ENCODE results near the gene PAIP1.

Gene PAIP1

DNA sequence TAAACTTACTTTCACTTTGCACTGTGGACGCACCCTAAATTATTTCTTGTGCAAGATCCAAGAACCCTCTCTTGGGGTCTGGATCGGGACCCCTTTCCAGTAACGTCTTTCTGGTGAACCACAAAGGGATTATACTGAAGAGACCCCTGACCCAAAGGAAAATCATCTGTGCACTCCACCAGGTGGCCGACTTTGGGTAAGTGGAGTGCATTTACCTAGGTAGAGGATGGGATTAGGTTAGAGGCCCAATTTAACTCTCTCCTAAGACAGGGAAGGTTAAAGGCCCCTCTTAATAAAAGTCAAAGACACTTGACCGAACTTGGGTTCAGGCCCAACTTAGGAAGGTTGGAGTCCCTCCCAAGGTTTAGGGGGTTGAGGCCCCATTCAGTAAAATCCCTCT, 8.2 kb upstream of the PAIP1 start:
- Histone ChIP-seq H4K20me1 (ENCODE audit: insufficient read depth, low read length, poor library complexity, severe bottlenecking) (no peaks in the 10 kb centered on the region), H3K9me3 (ENCODE audit: insufficient read depth, low read depth, low read length) (no peaks in the 10 kb centered on the region), H3K36me3 (ENCODE audit: insufficient read depth, low read length) (no peaks in the 10 kb centered on the region), H3K9me2 (replicated peaks; ENCODE audit: low read depth, low read length) (no peaks in the 10 kb centered on the region), H3F3A (ENCODE audit: low read depth) (no peaks in the 10 kb centered on the region), H2AFZ (ENCODE audit: low read length) (no peak overlapping the region), H3K9ac (ENCODE audit: low read depth, low read length, poor library complexity, severe bottlenecking) (no peak overlapping the region), H3K79me2 (ENCODE audit: insufficient read depth, low read length) (no peaks in the 10 kb centered on the region), H3K4me3 (ENCODE audit: low read length, poor library complexity, severe bottlenecking) (no peak overlapping the region), H3K4me1 (ENCODE audit: insufficient read depth, low read length, poor library complexity, severe bottlenecking) (peaks cover 2% of the 10 kb centered on the region), H3K27me3 (ENCODE audit: insufficient read depth, low read length, poor library complexity, severe bottlenecking) (no peaks in the 10 kb centered on the region), H3K4me2 (ENCODE audit: low read depth, low read length, poor library complexity, severe bottlenecking) (no peak overlapping the region)
- TF ChIP-seq, protein P1, sequence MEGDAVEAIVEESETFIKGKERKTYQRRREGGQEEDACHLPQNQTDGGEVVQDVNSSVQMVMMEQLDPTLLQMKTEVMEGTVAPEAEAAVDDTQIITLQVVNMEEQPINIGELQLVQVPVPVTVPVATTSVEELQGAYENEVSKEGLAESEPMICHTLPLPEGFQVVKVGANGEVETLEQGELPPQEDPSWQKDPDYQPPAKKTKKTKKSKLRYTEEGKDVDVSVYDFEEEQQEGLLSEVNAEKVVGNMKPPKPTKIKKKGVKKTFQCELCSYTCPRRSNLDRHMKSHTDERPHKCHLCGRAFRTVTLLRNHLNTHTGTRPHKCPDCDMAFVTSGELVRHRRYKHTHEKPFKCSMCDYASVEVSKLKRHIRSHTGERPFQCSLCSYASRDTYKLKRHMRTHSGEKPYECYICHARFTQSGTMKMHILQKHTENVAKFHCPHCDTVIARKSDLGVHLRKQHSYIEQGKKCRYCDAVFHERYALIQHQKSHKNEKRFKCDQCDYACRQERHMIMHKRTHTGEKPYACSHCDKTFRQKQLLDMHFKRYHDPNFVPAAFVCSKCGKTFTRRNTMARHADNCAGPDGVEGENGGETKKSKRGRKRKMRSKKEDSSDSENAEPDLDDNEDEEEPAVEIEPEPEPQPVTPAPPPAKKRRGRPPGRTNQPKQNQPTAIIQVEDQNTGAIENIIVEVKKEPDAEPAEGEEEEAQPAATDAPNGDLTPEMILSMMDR (conservative IDR thresholded peaks at IDR 0.05; ENCODE audit: low read length), result no peak
- TF ChIP-seq EZH2phosphoT487 (IDR thresholded peaks at IDR 0.05; ENCODE audit: borderline replicate concordance), result no peak

DNA sequence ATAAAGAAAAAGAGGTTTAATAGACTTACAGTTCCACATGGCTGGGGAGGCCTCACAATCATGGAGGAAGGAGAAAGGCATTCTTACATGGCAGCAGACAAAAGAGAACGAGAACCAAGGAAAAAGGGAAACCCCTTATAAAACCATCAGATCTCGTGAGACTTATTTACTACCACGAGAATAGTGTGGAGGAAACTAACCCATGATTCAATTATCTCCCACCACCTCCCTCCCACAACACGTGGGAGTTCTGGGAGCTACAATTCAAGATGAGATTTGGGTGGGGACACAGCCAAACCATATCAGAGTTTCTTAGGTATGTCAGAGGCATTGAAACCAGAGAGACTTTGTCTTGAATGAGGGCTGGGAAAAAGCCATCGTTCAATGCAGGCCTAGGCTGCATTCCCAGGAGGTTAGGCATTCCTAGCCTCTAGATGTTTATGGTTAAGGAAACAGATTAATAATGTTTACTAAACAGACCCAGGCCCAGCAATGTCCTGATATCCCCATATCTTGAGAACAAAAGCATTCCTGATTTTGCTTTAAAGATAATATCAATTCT, 7.5 kb upstream of the PAIP1 start:
- Histone ChIP-seq H3K9ac (ENCODE audit: low read depth, low read length, poor library complexity, severe bottlenecking) (no peak overlapping the region), H4K20me1 (ENCODE audit: insufficient read depth, low read length, poor library complexity, severe bottlenecking) (no peaks in the 10 kb centered on the region), H2AFZ (ENCODE audit: low read length) (no peak overlapping the region), H3K79me2 (ENCODE audit: insufficient read depth, low read length) (no peaks in the 10 kb centered on the region), H3K9me3 (ENCODE audit: insufficient read depth, low read depth, low read length) (no peaks in the 10 kb centered on the region), H3F3A (ENCODE audit: low read depth) (no peaks in the 10 kb centered on the region), H3K36me3 (ENCODE audit: insufficient read depth, low read length) (no peaks in the 10 kb centered on the region), H3K4me1 (ENCODE audit: insufficient read depth, low read length, poor library complexity, severe bottlenecking) (peaks cover 2% of the 10 kb centered on the region), H3K9me2 (replicated peaks; ENCODE audit: low read depth, low read length) (no peaks in the 10 kb centered on the region), H3K4me2 (ENCODE audit: low read depth, low read length, poor library complexity, severe bottlenecking) (no peak overlapping the region), H3K4me3 (ENCODE audit: low read length, poor library complexity, severe bottlenecking) (no peak overlapping the region), H3K27me3 (ENCODE audit: insufficient read depth, low read length, poor library complexity, severe bottlenecking) (no peaks in the 10 kb centered on the region)
- no peak for TF ChIP-seq EZH2phosphoT487 (IDR thresholded peaks at IDR 0.05; ENCODE audit: borderline replicate concordance)
- TF ChIP-seq, protein P1 (conservative IDR thresholded peaks at IDR 0.05; ENCODE audit: low read length), result no peak

DNA sequence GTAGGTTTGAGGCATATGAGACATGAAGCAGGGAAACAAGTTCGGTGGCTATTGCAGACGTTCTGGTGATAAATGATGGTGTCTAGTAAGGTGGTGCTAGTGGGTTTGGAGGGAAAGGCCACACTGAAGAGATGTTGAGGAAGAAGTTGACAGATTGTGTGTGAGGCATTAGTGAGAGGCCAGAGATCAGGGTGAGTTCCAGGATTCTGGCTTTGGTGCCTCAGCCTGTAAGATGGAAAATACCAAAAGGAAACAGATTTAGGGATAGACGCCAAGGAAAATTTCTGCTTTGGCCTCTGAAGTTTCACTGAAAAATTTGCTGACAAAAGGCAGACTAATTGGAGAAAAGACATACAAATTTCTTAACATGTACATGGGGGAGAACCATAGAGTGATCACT, 6.4 kb upstream of the PAIP1 start:
- Histone ChIP-seq H3K27me3 (ENCODE audit: insufficient read depth, low read length, poor library complexity, severe bottlenecking) (no peaks in the 10 kb centered on the region), H3K4me1 (ENCODE audit: insufficient read depth, low read length, poor library complexity, severe bottlenecking) (peaks cover 2% of the 10 kb centered on the region), H3K4me2 (ENCODE audit: low read depth, low read length, poor library complexity, severe bottlenecking) (no peak overlapping the region), H3K36me3 (ENCODE audit: insufficient read depth, low read length) (no peaks in the 10 kb centered on the region), H2AFZ (ENCODE audit: low read length) (no peak overlapping the region), H4K20me1 (ENCODE audit: insufficient read depth, low read length, poor library complexity, severe bottlenecking) (no peaks in the 10 kb centered on the region), H3K9me2 (replicated peaks; ENCODE audit: low read depth, low read length) (no peaks in the 10 kb centered on the region), H3K79me2 (ENCODE audit: insufficient read depth, low read length) (no peaks in the 10 kb centered on the region), H3K4me3 (ENCODE audit: low read length, poor library complexity, severe bottlenecking) (no peak overlapping the region), H3K9ac (ENCODE audit: low read depth, low read length, poor library complexity, severe bottlenecking) (no peak overlapping the region), H3F3A (ENCODE audit: low read depth) (no peaks in the 10 kb centered on the region), H3K9me3 (ENCODE audit: insufficient read depth, low read depth, low read length) (no peaks in the 10 kb centered on the region)
- TF ChIP-seq, protein P1 (conservative IDR thresholded peaks at IDR 0.05; ENCODE audit: low read length), result no peak
- no peak for TF ChIP-seq EZH2phosphoT487 (IDR thresholded peaks at IDR 0.05; ENCODE audit: borderline replicate concordance)
